GM20431 (cell line): ENCODE measurements around the gene FMNL2.
"Not testable (repeated sequence)": the region's sequence is repeated elsewhere in the genome, so short reads cannot be mapped to it uniquely, and the experiment has no call there.

Source experiments
- in situ Hi-C: fragments of 300-500 bp; cut with MseI, MboI; formaldehyde crosslinking; loops from one replicate; pipeline ENCODE4 v1.15.0; 2020; ENCODE audit warnings: low sequenced_read_pairs; ENCODE audit not compliant: unreplicated experiment

Gene FMNL2

DNA sequence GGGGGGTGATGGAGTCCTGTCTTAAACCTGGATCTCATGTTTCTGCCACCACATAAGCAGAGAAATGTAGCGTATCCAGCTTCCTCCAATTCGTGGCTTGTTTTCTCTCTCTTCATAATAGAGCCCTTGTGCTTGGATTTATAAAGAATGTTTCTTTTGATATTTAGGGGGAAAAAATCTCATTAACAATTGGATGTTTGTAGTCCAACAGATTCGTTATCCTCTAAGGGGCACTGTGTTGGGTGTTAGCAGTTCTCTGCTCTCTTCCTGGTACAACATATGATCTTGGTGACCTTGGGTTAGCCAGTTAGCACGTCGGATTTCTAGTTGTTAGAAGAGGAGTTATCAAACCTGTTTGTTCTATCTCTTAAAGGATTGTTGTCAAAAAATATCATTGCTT is 127.8 kb downstream of the FMNL2 start:
- in situ Hi-C loops, result no loop called here

DNA sequence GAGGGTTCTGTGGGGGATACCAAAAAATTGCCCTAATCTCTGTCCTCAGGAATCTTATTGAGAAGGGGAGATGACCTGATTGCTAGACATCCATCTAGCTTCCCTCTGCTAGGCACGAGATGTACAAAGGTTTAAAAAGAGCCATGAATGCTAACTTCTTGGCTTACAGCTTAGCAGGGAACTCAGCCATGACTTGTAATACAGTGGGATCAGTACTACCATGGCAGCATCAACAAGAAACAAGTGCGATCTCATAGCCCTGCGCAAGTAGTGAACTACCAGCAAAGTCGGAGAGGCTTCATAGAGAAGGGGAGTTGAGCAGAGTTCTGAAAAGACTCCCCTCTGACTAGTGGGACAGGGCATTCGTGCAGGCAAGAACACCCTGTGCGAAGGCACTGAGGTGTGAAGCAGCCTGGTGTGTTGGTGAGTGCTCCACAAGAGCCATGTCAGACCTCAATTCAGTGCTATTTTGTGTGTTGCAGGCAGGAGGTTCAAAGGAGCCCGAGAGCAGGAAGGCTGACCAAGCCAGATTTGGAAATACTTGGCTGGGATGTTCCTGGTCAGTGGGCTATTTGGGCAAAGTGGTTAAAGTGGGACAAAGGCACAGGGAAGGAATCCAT is 130.0 kb downstream of the FMNL2 start:
- in situ Hi-C loops, result no loop called here

DNA sequence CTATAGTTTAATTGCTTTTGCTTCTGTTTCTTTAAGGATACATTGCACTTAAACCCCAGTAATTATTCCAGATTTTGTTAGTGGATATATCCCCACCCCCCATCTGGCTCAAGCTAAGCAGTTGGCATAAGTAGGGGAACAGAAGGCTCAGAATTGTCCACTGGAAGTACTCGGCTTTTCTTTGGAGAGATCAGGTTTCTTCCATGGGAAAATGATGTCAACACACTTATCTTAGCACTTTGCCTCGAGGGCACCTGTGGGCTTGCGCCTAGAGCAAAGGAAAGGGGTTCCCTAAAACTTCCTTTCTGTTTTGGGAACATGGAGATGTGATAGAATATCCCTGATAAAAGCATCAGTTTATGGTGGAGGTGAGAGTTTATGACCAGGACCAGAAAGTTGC is 130.6 kb downstream of the FMNL2 start:
- in situ Hi-C loops, result no loop called here

DNA sequence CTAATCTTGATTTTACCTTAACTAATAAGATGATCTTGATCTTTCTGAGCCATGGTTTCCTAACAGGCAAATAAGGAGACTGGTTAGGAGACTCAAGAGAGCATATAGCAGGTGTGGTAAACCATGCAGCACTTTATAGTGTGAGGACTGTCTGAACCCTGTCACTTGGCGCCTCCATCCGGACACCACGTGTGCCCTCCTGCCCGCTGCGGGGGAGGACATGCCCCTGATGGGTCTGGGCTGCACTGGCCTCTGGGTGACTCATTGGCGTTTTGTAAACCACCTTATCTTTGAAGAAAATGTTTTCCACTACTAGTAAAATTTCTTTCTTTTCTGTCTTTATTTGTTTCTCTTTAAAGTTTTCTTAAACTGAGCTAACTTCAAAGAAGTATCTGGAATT is 131.1 kb downstream of the FMNL2 start:
- in situ Hi-C loops, result no loop called here

DNA sequence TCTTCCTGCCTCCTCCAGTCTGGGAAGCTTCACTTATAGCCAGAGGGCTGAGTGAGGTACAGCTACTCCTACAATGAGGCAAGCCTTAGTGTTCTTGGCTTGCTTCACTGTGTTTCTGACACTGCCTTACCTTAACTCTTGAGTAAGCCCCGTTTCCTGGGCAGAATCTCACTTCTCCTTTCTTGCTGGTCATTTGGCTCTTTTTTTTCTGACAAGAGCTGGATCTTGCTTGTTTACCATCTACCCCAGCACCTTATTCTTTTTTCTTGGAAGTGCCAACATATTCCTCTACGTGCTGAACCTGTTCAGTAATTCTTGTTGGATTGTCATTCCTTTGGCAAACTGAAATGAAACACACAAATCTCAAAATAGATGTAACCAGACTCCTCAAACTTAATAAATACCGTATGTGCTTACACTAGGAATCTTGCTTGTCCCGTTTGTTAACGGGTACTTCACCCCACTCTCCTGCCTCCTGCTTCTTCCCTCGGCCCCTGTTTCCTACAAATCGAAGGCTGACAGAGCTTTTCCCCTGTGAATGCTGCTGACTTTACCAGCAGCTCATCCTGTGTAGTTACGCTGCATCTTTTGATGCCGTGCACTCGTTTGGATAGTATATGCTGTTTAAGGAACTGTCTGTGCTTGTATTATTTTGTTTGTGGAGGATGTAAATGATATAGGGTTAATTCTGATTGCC is 132.2 kb downstream of the FMNL2 start:
- in situ Hi-C loops, result no loop called here

DNA sequence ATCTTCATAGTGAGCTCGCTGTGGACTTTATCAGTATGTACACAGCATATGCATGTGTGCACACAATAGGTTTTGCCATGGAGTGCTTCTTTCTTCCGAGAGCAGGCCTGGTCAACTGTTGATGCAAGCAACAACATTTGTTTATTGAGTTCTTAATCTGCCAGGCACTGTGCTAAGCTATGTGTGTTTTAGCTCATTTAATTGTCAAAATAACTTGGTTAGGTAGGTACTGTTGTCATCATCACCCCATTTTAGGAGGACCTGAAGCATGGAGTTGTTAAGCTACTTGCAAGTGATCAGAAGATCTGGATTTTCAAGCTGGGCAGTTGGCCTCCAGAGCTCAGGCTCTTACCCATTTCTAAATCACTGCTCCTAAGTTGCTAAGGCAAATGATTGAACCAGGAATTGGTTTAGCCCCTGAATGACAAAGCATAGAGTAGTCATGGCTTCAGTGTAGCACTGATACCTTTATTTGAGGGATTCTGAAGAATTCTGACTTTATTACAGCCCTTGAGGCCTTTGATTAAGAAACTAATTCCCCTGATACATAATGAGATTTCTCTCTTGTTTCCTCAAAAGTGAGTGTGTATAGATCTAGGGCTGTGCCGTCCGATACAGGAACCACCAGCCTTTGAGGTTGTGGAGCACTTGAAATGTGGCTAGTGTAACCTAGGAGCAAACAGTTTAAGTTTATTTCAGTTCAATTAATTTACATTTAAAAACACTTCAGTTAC is 132.9 kb downstream of the FMNL2 start:
- in situ Hi-C loops, result no loop called here

DNA sequence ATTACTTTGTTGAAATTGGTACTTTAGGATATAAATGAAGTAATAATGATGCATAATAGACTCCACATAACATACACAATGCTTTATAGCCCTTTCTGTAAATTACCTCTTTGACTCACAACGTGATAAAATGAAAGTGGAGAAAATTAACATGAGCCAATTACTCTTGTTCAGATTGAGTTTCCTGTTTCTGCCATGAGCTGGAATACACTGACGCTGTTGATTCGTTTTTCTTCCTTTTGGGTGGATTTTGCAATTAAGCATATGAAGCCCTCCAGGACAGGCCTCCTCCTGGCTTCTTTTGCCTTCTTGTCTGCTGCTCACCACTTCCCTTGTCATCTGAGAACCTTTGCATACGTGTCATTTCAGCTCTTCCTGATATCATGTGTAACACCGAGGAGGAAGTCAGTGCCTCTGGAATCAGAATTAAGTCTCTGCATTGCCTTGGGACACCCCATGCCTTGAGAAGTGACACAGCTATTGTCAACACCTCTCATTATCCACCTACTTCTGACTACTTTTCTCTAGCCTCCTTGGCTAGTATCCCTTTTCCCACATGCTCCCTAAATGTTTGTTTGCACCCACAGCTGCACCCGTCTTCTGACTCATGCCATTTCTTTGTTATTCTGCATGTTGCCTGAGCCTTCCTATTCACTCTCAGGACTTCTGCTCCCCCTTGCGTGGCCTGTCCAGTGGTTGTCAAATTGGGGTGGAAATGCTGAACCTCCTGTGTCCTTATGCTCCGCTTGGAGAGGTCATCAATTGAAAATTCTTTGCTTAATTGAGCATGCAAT is 134.1 kb downstream of the FMNL2 start:
- in situ Hi-C loops, result no loop called here

DNA sequence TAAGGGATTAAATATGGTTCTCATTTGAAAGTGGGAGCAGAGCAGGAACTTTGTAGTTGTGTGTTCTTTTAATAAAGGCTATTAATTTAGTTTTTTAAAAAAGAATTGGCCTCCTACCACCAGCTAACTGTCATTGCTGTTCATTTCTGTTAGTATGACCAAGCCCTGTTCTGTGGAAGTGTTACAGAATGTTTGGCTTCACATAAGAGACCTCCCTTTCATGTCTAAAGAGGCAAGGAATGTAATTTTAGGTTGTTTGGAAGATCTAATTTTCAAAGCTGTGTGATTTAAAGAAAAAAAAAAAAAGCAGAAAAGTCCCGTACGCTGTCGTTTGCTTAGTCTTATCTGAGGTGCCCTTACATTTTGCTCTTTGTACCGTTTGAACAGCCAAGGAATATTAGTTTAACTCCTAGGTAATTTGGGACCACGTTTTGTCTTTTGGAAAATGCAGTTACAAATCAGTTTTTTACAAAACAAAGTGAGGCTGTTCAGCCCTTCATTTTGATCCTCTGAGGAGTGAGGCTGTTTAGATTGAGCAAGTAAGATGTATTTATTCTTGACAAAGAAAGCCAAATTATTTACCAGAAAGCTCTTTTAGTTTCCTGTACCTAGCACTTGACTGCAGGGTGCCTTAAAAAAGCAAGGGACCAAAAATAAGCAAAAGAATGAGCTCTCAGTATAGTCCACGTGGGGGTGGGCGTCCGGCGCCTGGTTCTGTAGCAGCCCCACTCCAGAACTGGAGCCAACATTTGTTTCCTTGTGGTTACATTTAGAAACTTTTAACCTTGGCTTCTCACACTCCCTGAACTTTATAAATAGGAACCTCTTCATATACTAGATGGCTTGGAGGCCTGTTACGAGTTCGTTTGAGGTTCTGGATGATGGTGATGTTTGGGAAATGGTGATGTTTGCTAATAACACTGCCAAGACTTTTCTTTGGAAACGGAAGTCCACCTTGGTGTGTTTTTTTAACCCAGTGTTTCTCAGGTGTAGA is 136.2 kb downstream of the FMNL2 start:
- in situ Hi-C loops, result no loop called here

DNA sequence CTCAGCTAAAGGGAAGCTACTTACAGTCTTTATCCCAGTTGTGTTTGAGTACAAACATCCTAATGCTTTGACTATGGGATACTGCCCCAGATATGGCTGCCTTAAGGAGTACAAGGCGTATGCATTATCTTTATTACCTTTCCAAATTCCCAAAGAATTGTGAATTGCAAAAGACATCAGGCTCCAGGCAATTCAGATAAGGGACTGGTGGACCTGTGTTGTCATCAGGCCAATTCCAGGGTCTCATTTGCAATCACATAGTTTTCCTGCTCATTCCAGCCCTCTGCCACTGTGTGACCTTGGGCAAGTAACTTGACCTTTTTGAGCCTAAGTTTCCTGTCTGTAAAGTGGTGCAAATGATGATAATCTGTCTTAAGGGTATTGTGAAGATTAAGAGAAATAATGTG is 137.5 kb downstream of the FMNL2 start:
- in situ Hi-C loops, result no loop called here

DNA sequence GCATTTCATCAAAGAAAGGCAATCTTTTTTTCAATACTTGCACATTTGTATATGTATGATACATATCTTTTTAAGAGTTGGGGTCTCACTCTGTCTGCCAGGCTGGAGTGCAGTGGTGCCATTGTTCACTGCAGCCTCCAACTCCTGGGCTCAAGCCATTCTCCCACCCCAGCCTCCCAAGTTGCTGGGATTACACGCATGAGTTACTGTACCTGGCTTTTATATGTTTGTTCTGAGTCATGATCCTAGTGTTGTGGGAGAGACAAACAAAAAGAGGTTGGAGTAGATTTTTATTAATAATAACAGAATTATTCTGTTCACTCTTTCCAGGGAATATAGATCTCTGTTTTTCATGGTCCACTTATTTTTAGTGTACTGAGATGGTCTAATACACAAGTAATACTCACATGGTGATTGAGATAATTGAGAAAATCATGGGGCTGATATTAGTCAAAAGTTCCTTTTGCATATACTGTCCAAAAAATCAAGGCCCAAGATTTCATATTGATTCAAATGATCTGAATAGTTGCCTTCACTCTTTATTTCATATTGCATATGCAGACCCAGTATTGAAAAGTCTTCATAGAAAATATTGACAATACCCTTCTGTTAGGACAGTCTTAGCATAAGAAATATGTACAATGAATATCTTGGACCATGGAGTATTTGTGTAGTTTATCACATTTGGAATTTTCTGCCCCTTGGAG is 138.3 kb downstream of the FMNL2 start:
- in situ Hi-C loops, result no loop called here

DNA sequence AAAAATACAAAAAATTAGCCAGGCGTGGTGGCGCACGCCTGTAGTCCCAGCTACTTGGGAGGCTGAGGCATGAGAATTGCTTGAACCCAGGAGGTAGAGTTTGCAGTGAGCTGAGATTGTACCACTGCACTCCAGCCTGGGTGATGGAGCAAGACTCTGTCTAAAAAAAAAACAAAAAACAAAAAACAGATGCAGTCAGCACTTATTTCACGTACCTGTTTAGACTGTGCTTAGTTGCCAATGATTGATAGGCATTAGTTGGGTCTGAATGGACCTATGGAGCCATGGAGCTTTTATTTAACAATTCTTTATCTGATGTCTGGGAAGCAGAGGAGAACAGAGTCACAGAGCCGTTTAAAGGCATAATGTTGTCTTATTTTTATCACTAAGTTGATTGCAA is 139.5 kb downstream of the FMNL2 start:
- in situ Hi-C loops, result not testable (repeated sequence)

DNA sequence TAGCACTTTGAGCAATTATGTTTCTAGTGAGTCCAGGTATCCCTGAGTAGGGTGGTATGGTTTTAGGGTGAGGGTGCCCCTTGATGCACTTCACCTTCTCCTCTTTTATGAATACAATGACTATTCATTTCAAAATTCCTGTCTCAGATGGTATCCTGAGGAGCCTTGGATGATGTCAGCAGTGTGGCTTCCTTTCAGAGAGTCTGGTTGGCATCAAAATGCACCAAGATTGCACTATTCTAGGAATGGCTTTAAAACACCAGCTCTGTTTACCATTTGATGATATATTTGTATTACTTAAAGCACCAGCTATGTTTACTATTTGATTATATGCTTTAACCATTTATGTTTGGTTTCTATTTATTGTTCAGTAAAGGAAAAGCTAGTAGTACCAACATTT is 141.0 kb downstream of the FMNL2 start:
- in situ Hi-C loops, result no loop called here

DNA sequence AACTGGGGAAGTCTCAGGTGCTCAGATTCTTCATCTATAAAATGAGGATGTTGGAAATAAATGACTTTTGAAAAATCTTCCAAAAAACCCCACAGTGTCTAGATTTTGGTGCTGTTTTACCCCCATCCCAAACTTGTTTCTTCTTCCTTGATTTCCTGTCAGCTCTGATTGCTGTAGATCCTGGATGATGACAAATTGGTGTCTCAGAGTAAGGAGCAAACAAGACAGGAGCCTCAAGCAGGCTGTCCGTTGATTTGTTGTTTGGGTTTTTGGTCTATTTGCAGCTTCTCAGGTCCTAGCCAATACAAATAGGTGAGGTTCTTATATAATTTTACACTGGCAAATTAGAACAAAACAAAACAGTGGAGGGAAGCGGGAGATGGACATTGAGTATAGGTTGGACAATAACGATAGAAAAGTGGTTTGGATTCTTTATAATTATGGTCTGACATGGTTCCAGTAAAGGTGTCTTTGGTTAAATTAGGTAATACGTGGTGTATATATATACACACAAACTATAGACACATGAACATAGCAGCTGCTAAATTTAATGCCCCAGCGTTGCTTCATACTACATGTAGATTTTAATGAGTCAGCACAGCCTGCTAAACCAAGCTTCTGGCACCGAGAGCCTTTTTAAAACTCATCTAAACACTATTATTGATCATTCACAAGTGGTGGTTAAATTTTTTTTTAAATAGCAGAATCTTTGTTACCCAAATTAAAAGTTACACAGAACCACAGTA is 142.5 kb downstream of the FMNL2 start:
- in situ Hi-C loops, result no loop called here

DNA sequence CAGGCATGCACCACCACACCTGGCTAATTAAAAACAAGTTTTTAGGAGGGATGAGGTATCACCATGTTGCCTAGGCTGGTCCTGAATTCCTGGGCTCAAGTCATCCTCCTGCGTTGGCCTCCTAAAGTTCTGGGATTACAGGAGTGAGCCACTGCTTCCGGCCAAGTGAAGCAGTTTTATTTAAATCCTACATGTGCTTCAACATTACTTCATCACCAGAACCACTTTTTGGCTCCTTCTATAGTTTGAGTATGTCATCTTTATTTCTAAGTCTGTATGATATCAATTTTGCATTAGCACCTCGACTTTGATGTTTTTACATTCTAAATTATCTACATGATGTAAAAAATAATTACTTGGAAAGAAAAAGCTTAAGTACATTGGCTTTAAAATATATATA is 144.3 kb downstream of the FMNL2 start:
- in situ Hi-C loops, result no loop called here

DNA sequence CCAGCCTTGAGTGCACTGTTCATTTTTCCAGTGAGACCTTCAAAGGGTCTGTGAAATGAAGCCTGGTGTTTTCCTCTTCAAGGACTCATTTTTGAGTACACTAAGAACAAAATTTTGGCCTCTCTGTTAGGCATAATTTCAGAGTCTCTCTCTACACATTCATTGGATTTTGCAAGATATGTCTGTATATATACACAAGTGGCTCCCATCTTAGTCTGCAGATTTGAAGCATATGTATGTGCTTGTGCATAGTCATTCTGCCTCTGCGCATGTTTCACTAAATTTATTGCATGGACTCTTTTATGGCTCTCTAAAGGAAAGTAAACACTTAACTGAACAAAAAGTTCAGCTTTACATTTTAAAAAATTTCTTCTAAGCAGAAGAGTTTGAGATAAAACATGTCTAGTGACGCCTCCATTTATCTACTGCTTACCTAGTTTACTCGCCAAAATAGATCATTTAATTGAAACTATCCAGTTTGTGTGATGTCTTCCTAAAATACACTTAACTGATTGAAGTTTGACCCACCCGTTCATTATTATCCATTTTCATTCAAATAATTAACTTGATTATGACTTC is 145.9 kb downstream of the FMNL2 start:
- in situ Hi-C loops, result no loop called here

DNA sequence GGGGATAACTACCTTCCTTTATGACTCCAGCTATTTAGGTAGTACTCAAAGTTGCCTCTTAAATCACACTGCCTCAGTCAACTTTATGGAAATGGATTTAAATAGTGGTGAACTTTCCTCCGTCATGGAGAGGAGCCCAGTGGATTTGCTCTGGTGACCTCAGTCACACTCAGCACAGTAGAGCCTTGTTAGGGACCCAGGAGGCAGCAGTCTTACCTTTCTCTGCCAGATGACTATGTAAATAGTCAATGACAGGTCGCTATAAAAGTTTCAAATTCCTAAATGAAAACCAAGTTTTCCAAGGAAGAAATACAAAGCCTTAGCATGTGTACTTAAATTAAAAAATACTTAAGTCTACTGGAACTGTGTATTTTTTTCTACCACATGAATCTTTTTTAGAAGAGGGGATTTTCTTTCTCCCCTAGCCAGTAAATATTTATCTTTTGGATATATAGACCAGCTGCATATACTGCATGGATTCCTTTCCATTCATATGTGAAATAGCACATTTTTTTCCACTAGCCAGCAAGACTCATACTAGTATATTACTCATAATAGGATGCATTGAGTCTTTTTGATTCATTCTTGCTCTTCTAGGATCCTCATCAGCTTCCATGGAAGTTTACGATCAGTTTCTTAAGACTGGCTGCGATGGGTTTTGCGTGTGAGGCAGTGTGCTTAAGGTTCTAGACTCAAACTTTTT is 147.1 kb downstream of the FMNL2 start:
- in situ Hi-C loops, result no loop called here
